Trophoblast cell (in vitro differentiated cells and primary cell): Measurements from ENCODE around the gene UBE2U.
"Not testable (repeated sequence)": the region's sequence is repeated elsewhere in the genome, so short reads cannot be mapped to it uniquely, and the experiment has no call there.

Experiments used
- DNase-seq, 2 donors: peaks; one replicate each; pipeline ENCODE4 v3.0.0-alpha.2; 2016
- H2AFZ ChIP-seq: 2 replicates; pipeline ENCODE4 v1.6.1; 2013; ENCODE audit warnings: low read length, moderate library complexity, mild to moderate bottlenecking; ENCODE audit not compliant: insufficient read depth, poor library complexity
- H2AK5ac ChIP-seq: 2 replicates; pipeline ENCODE4 v1.6.1; 2013; ENCODE audit warnings: mild to moderate bottlenecking, low read length
- H2BK120ac ChIP-seq: 2 replicates; pipeline ENCODE4 v1.6.1; 2013; ENCODE audit warnings: low read length, mild to moderate bottlenecking, moderate library complexity; ENCODE audit not compliant: insufficient read depth, poor library complexity
- H2BK12ac ChIP-seq: 2 replicates; pipeline ENCODE4 v1.6.1; 2013; ENCODE audit warnings: mild to moderate bottlenecking, low read length, moderate library complexity
- H2BK5ac ChIP-seq: 2 replicates; pipeline ENCODE4 v1.6.1; 2013; ENCODE audit warnings: low read length, low read depth, moderate library complexity, mild to moderate bottlenecking; ENCODE audit not compliant: poor library complexity
- H3K14ac ChIP-seq: 2 replicates; pipeline ENCODE4 v1.6.1; 2013; ENCODE audit warnings: mild to moderate bottlenecking, low read length
- H3K18ac ChIP-seq: 2 replicates; pipeline ENCODE4 v1.6.1; 2013; ENCODE audit warnings: mild to moderate bottlenecking, low read length
- H3K23ac ChIP-seq: 2 replicates; pipeline ENCODE4 v1.6.1; 2013; ENCODE audit warnings: low read length
- H3K27ac ChIP-seq: 2 replicates; pipeline ENCODE4 v1.5.1; 2013; ENCODE audit warnings: low read depth, mild to moderate bottlenecking, inconsistent platforms, low read length, moderate library complexity
- H3K27me3 ChIP-seq: 2 replicates; pipeline ENCODE4 v1.6.1; 2013; ENCODE audit warnings: inconsistent platforms, mild to moderate bottlenecking, low read length, moderate library complexity; ENCODE audit not compliant: insufficient read depth
- H3K36me3 ChIP-seq, 2 experiments: 1 replicate in 1 of 2; 2 replicates in 1 of 2; pipeline ENCODE4 v1.6.1; 2013; ENCODE audit warnings: low read length in 2 of 2, mild to moderate bottlenecking in 2 of 2, moderate library complexity in 1 of 2; ENCODE audit not compliant: insufficient read depth in 2 of 2, control insufficient read depth in 1 of 2
- H3K4ac ChIP-seq: 2 replicates; pipeline ENCODE4 v1.6.1; 2013; ENCODE audit warnings: low read depth, mild to moderate bottlenecking, low read length, moderate library complexity
- H3K4me1 ChIP-seq, 2 experiments: 1 replicate in 1 of 2; 2 replicates in 1 of 2; pipeline ENCODE4 v1.6.1; 2013; ENCODE audit warnings: low read length in 2 of 2, mild to moderate bottlenecking in 2 of 2, moderate library complexity in 1 of 2; ENCODE audit not compliant: insufficient read depth in 2 of 2, control insufficient read depth in 1 of 2
- H3K4me2 ChIP-seq: 2 replicates; pipeline ENCODE4 v1.6.1; 2013; ENCODE audit warnings: inconsistent platforms, mild to moderate bottlenecking, low read length, moderate library complexity
- H3K4me3 ChIP-seq: 2 replicates; pipeline ENCODE4 v1.5.1; 2013; ENCODE audit warnings: mild to moderate bottlenecking, low read depth, low read length, inconsistent platforms
- H3K79me1 ChIP-seq: one replicate; pipeline ENCODE4 v1.6.1; 2013; ENCODE audit warnings: low read length
- H3K79me2 ChIP-seq: 2 replicates; pipeline ENCODE4 v1.6.1; 2013; ENCODE audit warnings: low read length, mild to moderate bottlenecking; ENCODE audit not compliant: control insufficient read depth, insufficient read depth, poor library complexity
- H3K9ac ChIP-seq: 2 replicates; pipeline ENCODE4 v1.6.1; 2013; ENCODE audit warnings: mild to moderate bottlenecking, low read length
- H3K9me3 ChIP-seq: 2 replicates; pipeline ENCODE4 v1.6.1; 2013; ENCODE audit warnings: low read depth, mild to moderate bottlenecking, control low read depth, inconsistent platforms, low read length; ENCODE audit not compliant: insufficient read depth
- H4K12ac ChIP-seq: 2 replicates; pipeline ENCODE4 v1.6.1; 2013; ENCODE audit warnings: low read depth, mild to moderate bottlenecking, low read length, moderate library complexity
- H4K8ac ChIP-seq: 2 replicates; pipeline ENCODE4 v1.6.1; 2013; ENCODE audit warnings: low read depth, mild to moderate bottlenecking, low read length, moderate library complexity
- H4K91ac ChIP-seq: one replicate; pipeline ENCODE4 v1.6.1; 2013; ENCODE audit warnings: low read depth, mild to moderate bottlenecking, low read length, moderate library complexity
- WGBS: extraction: QIAGEN DNeasy Blood & Tissue Kit; methylation state at CpG from one replicate; pipeline ENCODE4 v1.1.7; 2013; ENCODE audit warnings: missing lambda C conversion rate; ENCODE audit not compliant: insufficient read length, insufficient coverage; ENCODE audit errors: extremely low coverage; 5-methylcytosine and 5-hydroxymethylcytosine counted together

Gene UBE2U

DNA sequence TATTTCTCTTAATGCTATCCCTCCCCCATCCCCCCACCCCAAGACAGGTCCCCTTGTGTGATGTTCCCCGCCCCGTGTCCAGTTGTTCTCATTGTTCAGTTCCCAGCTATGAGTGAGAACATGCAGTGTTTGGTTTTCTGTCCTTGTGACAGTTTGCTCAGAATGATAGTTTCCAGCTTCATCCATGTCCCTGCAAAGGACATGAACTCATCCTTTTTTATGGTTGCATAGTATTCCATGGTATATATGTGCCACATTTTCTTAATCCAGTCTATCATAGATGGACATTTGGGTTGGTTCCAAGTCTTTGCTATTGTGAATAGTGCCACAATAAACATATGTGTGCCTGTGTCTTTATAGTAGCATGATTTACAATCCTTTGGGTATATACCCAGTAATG lies 55.0 kb downstream of the UBE2U start:
- not testable (repeated sequence) for DNase-seq, H4K8ac ChIP-seq, H2AK5ac ChIP-seq, H2BK12ac ChIP-seq, H2BK120ac ChIP-seq, H2BK5ac ChIP-seq, H3K4ac ChIP-seq, H3K4me2 ChIP-seq, H3K4me1 ChIP-seq, H3K18ac ChIP-seq, H3K4me3 ChIP-seq, H3K27me3 ChIP-seq, H3K14ac ChIP-seq, H3K79me2 ChIP-seq, H3K23ac ChIP-seq, H3K9me3 ChIP-seq, H3K79me1 ChIP-seq, H2AFZ ChIP-seq, H3K27ac ChIP-seq, H3K9ac ChIP-seq, H4K91ac ChIP-seq, H4K12ac ChIP-seq, H3K36me3 ChIP-seq
- no CpG with 5 or more reads among the region's 2 CpGs for WGBS

DNA sequence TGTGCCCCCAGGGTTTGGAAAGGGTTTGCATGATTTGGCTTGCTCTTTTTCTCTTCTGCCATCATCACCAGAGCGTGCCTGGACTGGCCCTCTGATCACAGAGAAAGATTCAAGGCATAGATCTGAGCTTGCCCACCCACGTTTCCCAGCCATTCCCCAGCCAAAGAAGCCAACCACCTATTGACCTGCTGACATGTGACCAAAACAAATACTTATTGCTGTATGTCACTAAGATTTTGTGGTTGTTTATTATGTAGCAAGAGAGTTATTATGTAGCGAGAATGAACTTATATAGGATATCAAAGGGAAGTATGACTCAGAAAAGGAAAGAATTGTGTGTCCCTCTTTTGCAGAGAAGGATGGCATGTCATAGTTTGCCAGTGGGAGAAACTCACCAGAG lies 59.9 kb downstream of the UBE2U start:
- Histone ChIP-seq H3K4me3 (no peak overlapping the region), H2BK5ac (no peak overlapping the region), H2AK5ac (no peak overlapping the region), H2BK120ac (no peak overlapping the region), H4K8ac (no peak overlapping the region), H4K12ac (no peak overlapping the region), H3K9ac (no peak overlapping the region), H3K79me2 (no peaks in the 10 kb centered on the region), H3K36me3 (no peaks in the 10 kb centered on the region), H3K14ac (no peak overlapping the region), H3K27ac (no peak overlapping the region), H3K79me1 (no peaks in the 10 kb centered on the region), H3K9me3 (no peaks in the 10 kb centered on the region), H3K4me2 (no peak overlapping the region), H2BK12ac (no peak overlapping the region), H3K27me3 (no peaks in the 10 kb centered on the region), H3K4me1 (no peaks in the 10 kb centered on the region), H2AFZ (no peak overlapping the region), H4K91ac (no peak overlapping the region), H3K23ac (no peak overlapping the region), H3K18ac (no peak overlapping the region), H3K4ac (no peak overlapping the region)
- whole genome bisulfite sequencing: no CpG with 5 or more reads among the region's 3 CpGs
- no peak for DNase-seq

DNA sequence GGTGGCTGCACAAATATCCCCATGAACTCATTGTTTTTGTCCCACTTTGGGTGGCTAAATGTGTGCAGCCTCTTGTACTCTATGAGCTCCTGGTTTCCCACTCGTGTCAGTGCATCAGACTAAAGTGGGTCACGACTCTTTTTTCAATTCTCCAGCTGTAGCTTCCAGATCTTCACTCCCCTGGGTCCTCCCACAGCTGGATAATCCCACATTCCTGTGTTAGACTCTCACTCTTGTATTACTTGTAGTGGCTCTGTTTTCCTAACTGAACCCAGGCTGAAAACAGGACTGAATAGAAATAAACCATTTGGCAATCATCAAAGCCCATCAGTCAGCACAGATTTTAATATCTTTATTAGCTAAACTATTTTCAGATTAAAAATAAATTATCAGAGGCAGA lies 60.4 kb downstream of the UBE2U start:
- no peak overlapping the region for H2AFZ ChIP-seq
- H3K18ac ChIP-seq: no peak overlapping the region
- H3K27ac ChIP-seq: no peak overlapping the region
- no peaks in the 10 kb centered on the region for H3K79me2 ChIP-seq
- H3K14ac ChIP-seq: no peak overlapping the region
- no peak for DNase-seq
- H3K23ac ChIP-seq: no peak overlapping the region
- no peak overlapping the region for H4K12ac ChIP-seq
- no peaks in the 10 kb centered on the region for H3K79me1 ChIP-seq
- H3K4ac ChIP-seq: no peak overlapping the region
- no peak overlapping the region for H3K4me2 ChIP-seq
- no peak overlapping the region for H3K9ac ChIP-seq
- no peak overlapping the region for H3K4me3 ChIP-seq
- H3K9me3 ChIP-seq: no peaks in the 10 kb centered on the region
- no peaks in the 10 kb centered on the region for H3K4me1 ChIP-seq
- H4K91ac ChIP-seq: no peak overlapping the region
- no peaks in the 10 kb centered on the region for H3K27me3 ChIP-seq
- no peak overlapping the region for H2BK5ac ChIP-seq
- no peaks in the 10 kb centered on the region for H3K36me3 ChIP-seq
- no peak overlapping the region for H2AK5ac ChIP-seq
- H2BK120ac ChIP-seq: no peak overlapping the region
- no CpG with 5 or more reads among the region's 2 CpGs for WGBS
- H2BK12ac ChIP-seq: no peak overlapping the region
- H4K8ac ChIP-seq: no peak overlapping the region

DNA sequence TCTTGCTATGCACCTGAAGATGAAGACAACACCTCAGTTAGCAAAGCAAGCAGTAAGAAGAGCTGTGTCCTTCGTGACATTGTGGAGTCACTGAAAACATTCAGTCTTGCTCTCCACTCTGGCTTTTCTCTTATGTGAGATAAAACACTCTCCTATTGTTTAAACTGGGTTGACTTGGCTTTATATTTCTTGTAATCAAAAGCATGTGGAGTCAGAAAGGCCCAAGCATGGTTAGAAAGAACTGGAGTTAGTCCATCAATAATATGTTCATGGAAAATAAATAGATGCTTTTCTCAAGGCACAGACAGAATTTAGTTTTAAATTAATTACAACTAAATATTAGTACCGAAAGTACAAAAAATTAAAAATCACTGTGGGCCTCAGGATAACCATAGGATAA lies 61.7 kb downstream of the UBE2U start:
- Histone ChIP-seq H3K79me1 (no peaks in the 10 kb centered on the region), H4K12ac (no peak overlapping the region), H3K4me2 (no peak overlapping the region), H4K8ac (no peak overlapping the region), H3K27ac (no peak overlapping the region), H2AFZ (no peak overlapping the region), H2BK12ac (no peak overlapping the region), H3K18ac (no peak overlapping the region), H3K23ac (no peak overlapping the region), H3K9ac (no peak overlapping the region), H3K36me3 (no peaks in the 10 kb centered on the region), H2BK120ac (no peak overlapping the region), H3K9me3 (no peaks in the 10 kb centered on the region), H3K4ac (no peak overlapping the region), H3K4me3 (no peak overlapping the region), H3K27me3 (no peaks in the 10 kb centered on the region), H3K79me2 (no peaks in the 10 kb centered on the region), H2BK5ac (no peak overlapping the region), H3K4me1 (no peaks in the 10 kb centered on the region), H3K14ac (no peak overlapping the region), H4K91ac (no peak overlapping the region), H2AK5ac (no peak overlapping the region)
- no CpG with 5 or more reads among the region's 2 CpGs for WGBS
- DNase-seq: no peak
